GM15510 (cell line): Measurements from ENCODE around the gene ARHGEF3.
A peak's percentile ranks its signal among the peaks of the same experiment; 100 is the strongest.

Experiments used
- POLR2A ChIP-seq: IDR thresholded peaks from 3 replicates; pipeline ENCODE4 v1.6.1; 2011; ENCODE audit warnings: borderline replicate concordance; ENCODE audit not compliant: insufficient read length; ENCODE audit errors: extremely low read depth

Gene ARHGEF3

GRCh38 chr3:56801662-56802377 lies at the start of gene ARHGEF3:
TSS of gene ARHGEF3 (minus strand) at chr3:56801949. CDS start at chr3:56801798, 151 bp downstream.
- peak; percentile 74 for TF ChIP-seq POLR2A

GRCh38 chr3:56849698-56850097 lies 47.9 kb upstream of the ARHGEF3 start:
- no peak for TF ChIP-seq POLR2A

GRCh38 chr3:56845505-56845904 lies 43.8 kb upstream of the ARHGEF3 start:
- TF ChIP-seq POLR2A: no peak

- no peak for TF ChIP-seq POLR2A
Observed at GRCh38 chr3:56844536-56844935, 42.8 kb upstream of the ARHGEF3 start.

- no peak for TF ChIP-seq POLR2A
Observed at GRCh38 chr3:56839784-56840715, 38.3 kb upstream of the ARHGEF3 start.

- TF ChIP-seq POLR2A: no peak
Observed at GRCh38 chr3:56838448-56838847, 36.7 kb upstream of the ARHGEF3 start.

- TF ChIP-seq POLR2A: no peak
Observed at GRCh38 chr3:56837196-56837955, 35.6 kb upstream of the ARHGEF3 start.

GRCh38 chr3:56836276-56837163 lies 34.8 kb upstream of the ARHGEF3 start:
- TF ChIP-seq POLR2A: no peak

GRCh38 chr3:56835650-56836227 lies 34.0 kb upstream of the ARHGEF3 start:
- TF ChIP-seq POLR2A: no peak

GRCh38 chr3:56833536-56833935 lies 31.8 kb upstream of the ARHGEF3 start:
- TF ChIP-seq POLR2A: no peak

- TF ChIP-seq POLR2A: no peak
Observed at GRCh38 chr3:56833022-56833421, 31.3 kb upstream of the ARHGEF3 start.

- TF ChIP-seq POLR2A: no peak
Observed at GRCh38 chr3:56831572-56831971, 29.8 kb upstream of the ARHGEF3 start.

GRCh38 chr3:56830884-56831283 lies 29.1 kb upstream of the ARHGEF3 start:
- no peak for TF ChIP-seq POLR2A

GRCh38 chr3:56829533-56829932 lies 27.8 kb upstream of the ARHGEF3 start:
- no peak for TF ChIP-seq POLR2A
